Activated T-cell treated with anti-CD3 and anti-CD28 coated beads, Interleukin-2, amount 50 U/mL, for 1 hour (primary cell): ENCODE results near the gene TADA2A.

ENCODE experiments used
- DNase-seq: peaks from one replicate; pipeline ENCODE4 v3.0.0-alpha.2; 2020

TADA2A gene

GRCh38 chr17:37406635-37407461 lies at the start of gene TADA2A, which contains the start of gene ACACA:
Gene TADA2A (plus strand): TSS chr17:37406886. CDS start chr17:37411366, 4,480 bp downstream.
Gene ACACA (minus strand): TSS chr17:37406836. CDS start chr17:37406299, 537 bp downstream.
- peak; percentile 78 for DNase-seq

- no peak for DNase-seq
Observed at GRCh38 chr17:37358098-37358829, 48.4 kb upstream of the TADA2A start.

GRCh38 chr17:37358830-37359681 lies 47.6 kb upstream of the TADA2A start:
- DNase-seq, result peak; percentile 91

- DNase-seq, result no peak
Observed at GRCh38 chr17:37359682-37360188, 47.0 kb upstream of the TADA2A start.

GRCh38 chr17:37360632-37361031 lies 46.1 kb upstream of the TADA2A start:
- DNase-seq, result no peak

- DNase-seq, result no peak
Observed at GRCh38 chr17:37361543-37361942, 45.1 kb upstream of the TADA2A start.

GRCh38 chr17:37365589-37365988 lies 41.1 kb upstream of the TADA2A start:
- no peak for DNase-seq

- DNase-seq, result no peak
Observed at GRCh38 chr17:37368577-37368976, 38.1 kb upstream of the TADA2A start.

GRCh38 chr17:37373530-37374159 lies 33.0 kb upstream of the TADA2A start:
- peak; percentile 53 for DNase-seq

- no peak for DNase-seq
Observed at GRCh38 chr17:37375706-37376105, 31.0 kb upstream of the TADA2A start, which contains the start of gene C17orf78. Gene C17orf78 (plus strand): TSS chr17:37375985. CDS start chr17:37376093, 108 bp downstream.

- no peak for DNase-seq
Observed at GRCh38 chr17:37382056-37382455, 24.6 kb upstream of the TADA2A start.

GRCh38 chr17:37384560-37385149 lies 22.0 kb upstream of the TADA2A start:
- no peak for DNase-seq

- no peak for DNase-seq
Observed at GRCh38 chr17:37385474-37385990, 21.2 kb upstream of the TADA2A start.

GRCh38 chr17:37386462-37386861 lies 20.2 kb upstream of the TADA2A start:
- DNase-seq, result no peak

- no peak for DNase-seq
Observed at GRCh38 chr17:37388266-37388665, 18.4 kb upstream of the TADA2A start.

GRCh38 chr17:37389160-37389559 lies 17.5 kb upstream of the TADA2A start:
- DNase-seq, result no peak

- no peak for DNase-seq
Observed at GRCh38 chr17:37391146-37391545, 15.5 kb upstream of the TADA2A start.

GRCh38 chr17:37392024-37392590 lies 14.6 kb upstream of the TADA2A start:
- no peak for DNase-seq

- no peak for DNase-seq
Observed at GRCh38 chr17:37393352-37393751, 13.3 kb upstream of the TADA2A start.

GRCh38 chr17:37399265-37399803 lies 7.4 kb upstream of the TADA2A start:
- no peak for DNase-seq

- DNase-seq, result no peak
Observed at GRCh38 chr17:37400505-37400904, 6.2 kb upstream of the TADA2A start.
